Measurements from ENCODE around the gene SMG6.

DNA sequence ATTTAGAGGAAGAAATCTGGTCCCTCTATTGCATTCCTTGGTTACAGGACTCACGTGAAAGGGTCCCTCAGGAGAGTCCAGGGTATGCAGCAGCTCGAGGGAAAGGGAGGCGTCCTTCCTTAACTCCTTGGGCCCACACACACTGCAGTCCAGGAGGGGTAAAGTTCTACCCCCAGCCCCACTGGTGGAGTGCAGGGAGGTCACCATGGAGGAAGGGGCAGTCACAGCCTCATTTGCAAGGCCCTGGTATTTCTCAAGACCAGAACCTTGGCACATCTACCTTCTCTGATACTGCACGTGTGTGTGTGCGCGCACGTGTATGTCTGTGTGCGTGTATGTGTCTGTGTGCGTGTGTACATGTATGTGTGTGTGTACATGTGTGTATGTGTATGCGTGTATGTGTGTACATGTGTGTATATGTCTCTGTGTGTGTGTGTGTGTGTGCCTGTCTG lies 237.6 kb downstream of the SMG6 start:
- TF ChIP-seq, protein P1, sequence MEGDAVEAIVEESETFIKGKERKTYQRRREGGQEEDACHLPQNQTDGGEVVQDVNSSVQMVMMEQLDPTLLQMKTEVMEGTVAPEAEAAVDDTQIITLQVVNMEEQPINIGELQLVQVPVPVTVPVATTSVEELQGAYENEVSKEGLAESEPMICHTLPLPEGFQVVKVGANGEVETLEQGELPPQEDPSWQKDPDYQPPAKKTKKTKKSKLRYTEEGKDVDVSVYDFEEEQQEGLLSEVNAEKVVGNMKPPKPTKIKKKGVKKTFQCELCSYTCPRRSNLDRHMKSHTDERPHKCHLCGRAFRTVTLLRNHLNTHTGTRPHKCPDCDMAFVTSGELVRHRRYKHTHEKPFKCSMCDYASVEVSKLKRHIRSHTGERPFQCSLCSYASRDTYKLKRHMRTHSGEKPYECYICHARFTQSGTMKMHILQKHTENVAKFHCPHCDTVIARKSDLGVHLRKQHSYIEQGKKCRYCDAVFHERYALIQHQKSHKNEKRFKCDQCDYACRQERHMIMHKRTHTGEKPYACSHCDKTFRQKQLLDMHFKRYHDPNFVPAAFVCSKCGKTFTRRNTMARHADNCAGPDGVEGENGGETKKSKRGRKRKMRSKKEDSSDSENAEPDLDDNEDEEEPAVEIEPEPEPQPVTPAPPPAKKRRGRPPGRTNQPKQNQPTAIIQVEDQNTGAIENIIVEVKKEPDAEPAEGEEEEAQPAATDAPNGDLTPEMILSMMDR (IDR thresholded peaks at IDR 0.05; ENCODE audit: insufficient read depth, low read depth, low read length), result no peak
- TF ChIP-seq EZH2 (IDR thresholded peaks at IDR 0.05; ENCODE audit: insufficient read depth, low read length), result no peak

All from astrocyte (in vitro differentiated cells and primary cell).